GM19467 (cell line): ENCODE results near the gene TECPR1.

Experiments
- ATAC-seq: cut with Tn5 transposase; IDR thresholded peaks from one replicate; pipeline ENCODE4 v1.9.1; 2021; ENCODE audit warnings: mild to moderate bottlenecking, moderate library complexity; ENCODE audit not compliant: unreplicated experiment

TECPR1 gene

GRCh38 chr7:98283887-98284222 is 31.8 kb upstream of the TECPR1 start:
- ATAC-seq, result no peak

GRCh38 chr7:98283127-98283886 is 31.3 kb upstream of the TECPR1 start:
- ATAC-seq, result no peak

- no peak for ATAC-seq
Measured at GRCh38 chr7:98282703-98283102, 30.7 kb upstream of the TECPR1 start.

- peak; percentile 40 for ATAC-seq
Measured at GRCh38 chr7:98281757-98282606, 29.9 kb upstream of the TECPR1 start.

GRCh38 chr7:98280791-98281756 is 29.0 kb upstream of the TECPR1 start, which contains the start of gene BRI3:
BRI3 (plus strand) TSS chr7:98281686; CDS start chr7:98281796, 110 bp downstream.
- peak; percentile 69 for ATAC-seq

- ATAC-seq, result no peak
Measured at GRCh38 chr7:98280296-98280695, 28.3 kb upstream of the TECPR1 start.

- no peak for ATAC-seq
Measured at GRCh38 chr7:98278936-98279335, 26.9 kb upstream of the TECPR1 start.

- no peak for ATAC-seq
Measured at GRCh38 chr7:98278408-98278807, 26.4 kb upstream of the TECPR1 start.

- no peak for ATAC-seq
Measured at GRCh38 chr7:98276241-98276761, 24.3 kb upstream of the TECPR1 start.

GRCh38 chr7:98267303-98267702 is 15.3 kb upstream of the TECPR1 start:
- ATAC-seq, result no peak

- no peak for ATAC-seq
Measured at GRCh38 chr7:98266840-98267239, 14.8 kb upstream of the TECPR1 start.

- ATAC-seq, result no peak
Measured at GRCh38 chr7:98265841-98266271, 13.8 kb upstream of the TECPR1 start.

GRCh38 chr7:98257701-98258100 is 5.7 kb upstream of the TECPR1 start:
- no peak for ATAC-seq

- no peak for ATAC-seq
Measured at GRCh38 chr7:98256431-98256830, 4.4 kb upstream of the TECPR1 start.

- no peak for ATAC-seq
Measured at GRCh38 chr7:98254951-98255610, 3.0 kb upstream of the TECPR1 start.

GRCh38 chr7:98254516-98254915 is 2.5 kb upstream of the TECPR1 start:
- no peak for ATAC-seq

- ATAC-seq, result no peak
Measured at GRCh38 chr7:98252425-98253054, 508 bp upstream of the TECPR1 start.

GRCh38 chr7:98251231-98251600 is 816 bp downstream of the TECPR1 start:
- peak; percentile 29 for ATAC-seq

- no peak for ATAC-seq
Measured at GRCh38 chr7:98250789-98251188, 1.2 kb downstream of the TECPR1 start.

- no peak for ATAC-seq
Measured at GRCh38 chr7:98249106-98249505, 2.9 kb downstream of the TECPR1 start.
